Activated T-cell treated with anti-CD3 and anti-CD28 coated beads for 48 hours (primary cell): Measurements from ENCODE around the gene PNMT.

Source experiments
- DNase-seq: peaks from one replicate; pipeline ENCODE4 v3.0.0-alpha.2; 2020; ENCODE audit warnings: low read depth

Gene PNMT

DNA sequence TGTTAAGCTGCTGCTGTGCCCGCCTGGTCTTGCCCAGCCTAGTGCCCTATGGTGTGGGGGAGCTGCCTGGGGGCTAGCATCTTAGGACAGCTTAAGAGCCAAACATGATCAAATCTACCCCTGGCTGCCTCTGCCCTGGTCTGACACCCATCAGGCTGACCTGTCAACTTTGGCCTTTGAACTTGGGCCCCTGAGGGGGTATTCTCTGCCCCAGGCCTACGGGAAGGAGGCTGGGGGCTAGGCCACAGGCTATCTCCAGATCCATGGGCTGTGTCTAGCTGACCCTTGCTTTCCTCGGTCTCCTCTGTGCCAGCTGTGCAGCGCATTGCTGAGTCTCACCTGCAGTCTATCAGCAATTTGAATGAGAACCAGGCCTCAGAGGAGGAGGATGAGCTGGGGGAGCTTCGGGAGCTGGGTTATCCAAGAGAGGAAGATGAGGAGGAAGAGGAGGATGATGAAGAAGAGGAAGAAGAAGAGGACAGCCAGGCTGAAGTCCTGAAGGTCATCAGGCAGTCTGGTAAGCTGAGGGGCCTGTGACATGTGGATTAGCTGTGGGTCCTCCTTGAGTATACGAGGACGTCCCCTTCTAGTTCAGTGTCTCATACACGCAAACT lies 34.6 kb upstream of the PNMT start:
- no peak for DNase-seq

DNA sequence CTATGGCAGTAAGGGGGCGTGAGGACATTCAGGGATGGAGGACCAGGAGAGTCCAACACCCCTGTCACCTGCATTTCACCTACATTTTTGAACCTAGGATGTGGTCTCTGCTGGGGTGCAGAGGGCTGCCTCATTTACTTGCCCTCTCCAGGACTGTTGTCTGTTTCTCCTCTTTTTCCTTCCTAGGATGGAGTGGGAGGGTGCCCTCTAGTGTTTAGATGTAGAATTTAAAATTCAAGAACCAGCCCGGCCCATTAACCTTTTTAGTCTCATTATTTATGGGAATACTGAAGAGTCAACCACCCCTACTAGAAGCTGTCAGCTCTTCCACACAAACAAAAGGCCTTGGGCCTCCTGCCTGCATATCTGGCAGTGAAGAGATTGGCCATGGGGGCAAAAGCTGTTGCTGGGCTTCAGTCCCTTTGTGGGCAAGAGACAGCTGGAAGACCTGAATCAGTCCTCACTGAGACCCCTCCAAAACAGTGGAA lies 33.8 kb upstream of the PNMT start:
- no peak for DNase-seq

DNA sequence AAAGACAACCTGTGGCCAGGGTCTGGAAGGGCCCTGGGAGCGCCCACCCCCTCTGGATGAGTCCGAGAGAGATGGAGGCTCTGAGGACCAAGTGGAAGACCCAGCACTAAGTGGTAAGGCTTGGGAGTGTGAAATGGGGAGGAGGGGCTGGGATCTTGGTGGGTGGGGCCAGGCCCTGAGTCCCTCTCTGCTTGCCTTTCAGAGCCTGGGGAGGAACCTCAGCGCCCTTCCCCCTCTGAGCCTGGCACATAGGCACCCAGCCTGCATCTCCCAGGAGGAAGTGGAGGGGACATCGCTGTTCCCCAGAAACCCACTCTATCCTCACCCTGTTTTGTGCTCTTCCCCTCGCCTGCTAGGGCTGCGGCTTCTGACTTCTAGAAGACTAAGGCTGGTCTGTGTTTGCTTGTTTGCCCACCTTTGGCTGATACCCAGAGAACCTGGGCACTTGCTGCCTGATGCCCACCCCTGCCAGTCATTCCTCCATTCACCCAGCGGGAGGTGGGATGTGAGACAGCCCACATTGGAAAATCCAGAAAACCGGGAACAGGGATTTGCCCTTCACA lies 32.6 kb upstream of the PNMT start:
- no peak for DNase-seq

DNA sequence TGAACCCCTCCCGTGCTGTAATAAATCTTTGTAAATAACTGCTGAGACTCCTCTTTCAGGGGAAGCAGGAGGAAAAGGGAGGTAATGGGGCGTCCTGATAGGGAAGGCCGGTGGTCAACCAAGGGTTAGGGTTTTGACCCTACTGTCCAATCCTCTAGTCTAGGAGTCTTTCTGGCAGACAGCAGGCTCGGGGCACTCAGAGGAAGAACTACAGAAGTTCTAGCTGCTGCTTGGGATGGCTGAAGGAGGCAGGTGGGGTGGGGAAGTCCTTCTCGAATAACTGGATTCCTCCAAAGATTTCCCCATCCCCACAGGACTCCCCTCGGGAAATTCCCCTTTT lies 31.7 kb upstream of the PNMT start:
- no peak for DNase-seq

DNA sequence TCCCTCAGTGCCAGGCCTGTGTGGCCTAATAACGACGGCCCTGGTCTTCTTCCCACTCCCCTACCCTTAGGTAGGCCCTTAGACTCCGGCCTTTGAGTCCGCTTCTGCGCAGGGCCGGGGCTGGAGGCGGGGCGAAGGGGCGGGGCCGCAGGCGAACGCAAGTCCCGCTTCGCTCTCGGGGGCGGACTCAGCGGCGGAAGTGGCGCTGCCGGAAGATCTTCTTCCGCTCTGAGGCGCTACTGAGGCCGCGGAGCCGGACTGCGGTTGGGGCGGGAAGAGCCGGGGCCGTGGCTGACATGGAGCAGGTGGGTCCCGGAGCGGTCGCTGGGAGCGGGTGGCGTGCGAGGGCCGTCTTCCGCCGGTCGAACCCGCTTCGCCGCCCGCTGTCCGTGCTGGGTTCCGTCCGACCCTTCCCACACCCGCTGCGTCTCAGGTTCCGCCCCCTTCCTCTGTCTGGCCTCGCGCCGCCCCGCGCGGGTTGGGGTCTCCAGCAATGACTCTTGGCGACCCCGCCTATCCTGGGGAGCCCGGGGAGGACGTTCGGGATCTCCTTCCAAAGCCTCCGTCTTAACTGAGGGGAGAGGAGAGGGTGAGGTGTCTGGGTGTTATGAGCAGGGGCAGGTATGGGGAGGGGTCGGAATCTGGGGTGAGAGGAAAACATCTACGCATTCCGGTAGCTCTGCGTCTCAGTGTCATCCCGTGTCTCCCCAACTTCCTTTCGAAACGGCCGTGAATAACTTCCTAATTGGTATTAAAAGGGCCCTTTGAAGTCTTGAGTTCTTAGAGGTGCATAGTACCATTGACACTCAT lies 31.1 kb upstream of the PNMT start, which contains the start of gene STARD3:
TSS of gene STARD3 (plus strand) at position 218 of the 810 bp plus-strand sequence. CDS start 16,388 bp downstream, outside the sequence.
- DNase-seq: peak; percentile 92

DNA sequence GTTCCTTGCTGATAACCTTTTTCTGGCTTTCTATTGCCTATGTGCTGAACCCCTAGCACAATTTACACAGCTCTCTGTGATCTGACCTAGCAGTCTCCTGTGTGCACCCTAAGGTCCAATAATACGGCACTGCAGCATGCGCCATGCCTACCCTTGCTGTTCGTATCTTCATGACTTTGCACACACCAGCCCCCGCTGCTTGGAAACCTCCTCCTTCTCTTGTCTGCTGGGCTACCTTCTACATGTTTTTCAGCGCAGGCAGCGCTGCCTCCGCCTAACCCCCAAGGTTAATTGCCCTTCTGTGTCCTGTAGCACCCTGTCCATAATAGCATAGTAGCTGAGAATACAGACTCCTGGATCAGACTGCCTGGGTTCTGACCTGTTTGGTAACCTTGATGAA lies 29.9 kb upstream of the PNMT start:
- no peak for DNase-seq

DNA sequence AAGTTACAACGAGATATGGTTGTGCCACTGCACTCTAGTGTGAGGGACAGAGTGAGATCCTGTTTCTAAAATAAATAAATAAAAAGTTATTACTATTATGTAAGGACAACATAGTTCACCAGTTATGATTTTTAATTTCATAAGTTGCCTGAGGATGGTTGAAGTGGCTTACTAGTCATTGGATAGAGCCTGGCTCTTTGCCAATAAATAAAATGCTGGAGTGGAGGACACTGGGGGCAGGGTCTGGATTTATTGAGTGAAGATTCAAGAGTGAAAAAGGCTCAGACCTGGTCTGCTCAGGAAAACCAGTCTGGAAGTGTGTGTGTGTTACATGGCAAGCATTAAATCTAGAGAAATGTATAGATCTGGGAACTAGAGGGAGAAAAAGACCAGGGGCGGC lies 29.2 kb upstream of the PNMT start:
- no peak for DNase-seq

DNA sequence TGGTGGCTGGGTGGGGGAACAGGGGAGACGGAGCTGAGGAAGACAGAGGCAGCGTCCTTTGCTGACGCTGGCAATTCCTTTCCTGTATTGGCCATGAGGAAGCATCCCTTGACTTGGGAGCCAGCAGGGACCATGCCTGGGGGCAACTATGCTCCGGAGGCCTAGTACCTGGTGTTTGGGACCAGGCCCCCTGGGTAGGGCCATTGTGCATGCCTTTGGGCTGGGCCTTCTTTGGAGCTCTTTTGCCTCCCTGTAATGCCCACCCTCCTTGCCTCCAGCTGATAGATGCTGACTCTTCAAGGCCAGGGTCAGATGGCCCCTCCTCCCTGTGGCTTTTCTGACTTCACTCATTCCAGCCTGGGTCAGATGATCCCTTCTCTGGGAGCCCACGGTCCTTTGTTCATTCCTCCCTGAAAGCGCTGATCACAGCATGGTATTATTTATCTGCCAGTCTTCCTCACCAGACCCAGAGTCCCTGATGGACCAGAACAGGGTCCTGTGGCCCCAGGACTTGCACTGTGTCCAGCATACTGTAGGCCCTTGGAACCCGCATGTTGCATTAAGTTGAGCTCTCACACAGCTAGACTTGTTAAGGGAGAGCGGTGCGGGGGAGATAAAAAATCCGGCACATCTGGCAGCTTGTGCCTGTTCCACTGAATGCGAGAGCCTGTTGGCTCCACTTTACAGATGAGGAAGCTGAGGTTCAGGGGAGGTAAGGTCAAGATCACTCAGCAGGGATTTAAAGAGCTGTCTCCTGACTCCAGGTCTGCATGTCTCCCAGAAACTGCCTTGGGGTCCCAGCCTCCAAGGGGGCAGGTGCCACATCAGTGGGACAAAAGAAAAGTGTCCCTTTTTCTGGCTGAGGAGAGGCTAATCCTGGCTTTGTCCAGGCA lies 28.4 kb upstream of the PNMT start:
- DNase-seq: no peak

DNA sequence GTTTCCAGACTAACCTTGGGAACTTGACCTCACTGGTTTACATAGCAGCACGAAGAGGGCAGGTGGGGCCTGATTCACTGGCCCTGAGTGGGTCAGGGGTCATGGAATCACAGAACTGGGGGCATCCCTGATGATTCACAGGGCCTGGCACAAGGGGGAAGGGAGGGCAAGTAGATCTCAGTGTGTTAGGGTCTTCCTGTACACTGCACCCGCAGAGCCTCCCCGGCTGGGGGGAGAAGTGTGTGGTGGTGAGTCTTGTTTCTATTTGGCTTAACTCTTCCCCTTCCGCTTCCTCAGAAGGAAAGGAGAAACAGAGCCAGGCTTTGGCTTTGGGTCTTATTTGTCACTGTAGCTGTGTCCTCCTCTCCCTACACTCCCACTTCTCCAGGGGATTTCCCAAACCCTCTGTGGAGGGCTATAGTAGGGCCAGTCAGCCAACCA lies 27.6 kb upstream of the PNMT start:
- DNase-seq: no peak

DNA sequence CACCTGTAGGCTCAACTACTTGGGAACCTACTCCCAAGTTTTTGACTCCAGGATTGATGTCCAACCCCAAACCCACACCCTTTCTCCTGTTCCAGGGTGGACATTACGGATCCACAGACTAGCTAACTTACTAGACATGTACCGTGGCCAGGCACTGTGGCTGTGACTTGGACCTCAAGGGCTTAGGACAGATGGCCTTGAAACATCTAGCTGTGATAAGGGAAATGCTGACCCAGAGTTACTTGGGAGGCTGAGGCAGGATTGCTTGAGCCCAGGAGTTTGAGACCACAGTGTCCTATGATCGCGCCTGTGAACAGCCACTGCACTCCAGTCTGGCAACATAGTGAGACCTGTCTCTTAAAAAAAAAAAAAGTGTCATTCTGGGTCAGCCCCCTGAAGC lies 27.2 kb upstream of the PNMT start:
- DNase-seq: no peak

DNA sequence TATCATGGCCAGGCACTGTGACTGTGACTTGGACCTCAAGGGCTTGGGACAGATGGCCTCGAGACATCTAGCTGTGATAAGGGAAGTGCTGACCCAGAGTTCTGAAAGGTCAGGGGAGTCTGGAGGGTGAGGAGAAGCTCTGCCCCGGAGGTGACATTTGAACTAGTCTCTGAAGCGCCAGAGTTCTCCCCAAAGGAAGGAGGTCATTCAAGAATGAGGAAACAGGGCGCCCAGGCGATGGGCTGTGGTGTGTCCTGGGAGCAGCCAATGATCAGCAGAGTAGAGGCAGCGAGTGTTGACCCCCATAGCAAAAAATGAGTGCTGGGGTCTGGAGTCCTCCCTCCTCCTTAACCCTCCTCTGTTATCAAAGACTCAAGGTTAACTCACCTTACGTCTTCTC lies 26.4 kb upstream of the PNMT start:
- DNase-seq: no peak

DNA sequence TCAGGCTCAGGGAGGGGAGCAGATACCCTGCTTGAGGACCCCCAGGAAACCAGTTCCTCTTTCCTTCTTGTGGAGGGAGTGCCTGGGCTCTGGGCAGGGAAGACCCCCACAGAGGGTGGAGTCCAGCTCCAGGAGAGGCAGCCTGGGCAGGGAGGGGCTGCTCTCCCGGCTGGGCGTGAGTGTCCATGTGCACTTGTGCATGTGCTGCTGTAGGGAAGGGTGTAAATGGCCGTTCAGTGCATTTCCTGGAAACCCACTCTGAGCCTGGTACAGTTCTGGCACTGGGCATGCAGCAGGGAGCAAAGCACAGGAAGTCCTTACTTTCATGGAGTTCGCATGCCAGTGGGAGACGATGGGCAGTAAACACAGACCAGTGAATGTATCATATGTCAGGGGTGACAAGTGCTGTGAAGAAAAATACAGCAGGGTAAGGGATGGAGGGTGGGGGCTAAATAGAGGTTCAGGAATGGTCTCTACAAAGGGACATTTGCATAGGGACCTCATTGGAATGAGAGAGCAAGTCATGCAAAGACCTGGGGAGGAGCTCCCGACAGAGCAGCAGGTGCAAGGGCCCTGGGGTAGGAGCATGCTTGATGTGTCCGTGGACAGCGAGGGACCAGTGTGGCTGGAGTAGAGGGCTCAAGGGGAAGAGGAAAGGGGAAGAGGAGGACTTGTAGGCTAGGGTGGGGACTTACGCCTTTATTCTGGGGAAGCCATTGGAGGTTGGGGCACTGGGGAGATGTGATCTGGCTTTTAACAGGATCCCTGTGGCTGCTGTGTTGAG lies 25.8 kb upstream of the PNMT start:
- no peak for DNase-seq

DNA sequence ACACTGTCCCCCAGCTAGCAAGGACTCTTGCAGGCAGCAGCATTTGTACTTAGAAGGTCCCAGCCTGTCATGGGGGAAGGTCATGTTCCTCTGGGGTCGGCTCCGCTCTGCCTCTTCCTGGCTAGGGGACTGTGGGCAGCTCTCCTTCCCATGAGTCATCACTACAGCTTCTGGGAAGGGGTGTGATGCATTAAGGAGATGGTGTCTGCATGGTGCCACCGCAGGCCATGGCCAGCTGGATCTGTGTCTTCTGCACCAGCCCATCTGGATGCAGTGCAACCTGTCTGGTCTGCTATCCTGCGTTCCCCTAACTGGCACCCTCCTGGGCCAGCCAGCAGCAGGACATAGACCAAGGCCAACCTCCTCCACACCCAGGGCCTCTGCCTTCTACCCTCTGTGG lies 25.0 kb upstream of the PNMT start:
- DNase-seq: no peak

DNA sequence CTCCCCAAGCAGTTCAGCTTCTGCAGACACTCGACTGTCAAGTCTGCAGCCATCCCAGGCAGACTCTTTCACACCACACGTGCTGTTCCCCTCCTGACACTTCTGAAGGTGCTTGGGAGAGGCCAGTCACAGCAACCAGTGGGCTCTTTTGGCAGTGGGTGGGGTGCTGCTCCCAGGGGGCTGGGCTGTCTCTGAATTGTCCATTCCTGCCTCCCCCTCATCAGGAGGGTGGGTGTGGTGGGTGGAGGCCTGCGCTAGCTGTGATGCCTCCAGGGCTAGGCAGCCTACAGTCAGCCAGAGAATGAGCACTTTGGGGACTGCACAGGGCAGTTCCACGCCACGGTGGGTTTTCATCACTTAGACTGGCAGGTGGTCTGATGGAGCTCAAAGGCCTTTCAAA lies 21.0 kb upstream of the PNMT start:
- no peak for DNase-seq

DNA sequence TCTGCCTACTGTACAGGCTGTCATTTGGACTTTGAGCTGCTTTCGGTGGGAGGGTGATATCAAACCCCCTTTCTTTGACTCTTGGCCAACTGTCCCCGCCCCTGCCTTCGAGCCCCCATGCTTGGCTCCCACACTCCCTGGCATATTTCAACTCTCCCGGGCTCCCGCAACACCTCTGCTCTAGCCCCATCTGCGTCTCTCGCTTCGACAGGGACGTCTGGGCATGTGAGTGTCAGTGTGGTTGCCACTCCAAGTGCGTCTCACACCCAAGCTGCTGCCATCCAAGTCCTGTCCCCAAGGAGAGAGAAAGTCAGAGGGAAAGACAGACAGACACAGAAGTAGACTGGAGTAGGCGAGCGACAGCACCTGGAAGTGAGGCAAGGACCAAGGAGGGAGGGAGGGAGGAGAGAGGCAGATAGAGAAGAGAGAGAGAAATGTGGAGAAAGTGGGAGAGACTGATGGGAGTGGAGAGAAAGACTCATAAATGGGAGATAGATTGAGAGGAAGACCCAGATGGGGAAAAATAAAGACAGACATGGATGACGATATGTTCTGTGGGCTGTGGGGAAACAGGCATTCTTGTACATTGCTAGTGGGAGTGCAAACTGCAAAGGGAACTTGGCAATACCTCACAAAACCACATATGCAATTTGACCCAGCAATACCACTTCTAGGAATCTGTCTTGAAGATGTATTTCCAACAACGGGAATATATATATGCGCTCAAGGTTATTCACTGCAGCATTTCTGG lies 19.5 kb upstream of the PNMT start:
- no peak for DNase-seq

DNA sequence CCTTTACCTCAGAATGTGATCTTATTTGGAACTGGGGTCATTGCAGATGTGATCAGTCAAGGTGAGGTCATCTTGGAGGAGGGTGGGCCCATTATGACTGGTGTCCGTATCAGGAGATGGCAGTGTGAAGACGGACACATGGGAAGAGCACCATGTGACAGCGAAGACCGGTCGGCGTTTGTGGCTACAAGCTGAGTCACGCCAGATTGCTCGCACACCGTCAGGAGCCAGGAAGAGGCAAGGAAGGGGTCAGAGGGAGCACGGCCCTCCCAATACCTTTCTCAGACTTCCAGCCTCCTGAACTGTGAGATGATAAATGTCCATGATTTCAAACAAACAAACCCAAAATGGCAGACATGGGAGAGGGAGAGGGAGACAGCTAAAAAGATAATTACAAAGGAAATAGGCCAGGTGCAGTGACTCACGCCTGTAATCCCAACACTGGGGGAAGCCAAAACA lies 18.1 kb upstream of the PNMT start:
- no peak for DNase-seq

DNA sequence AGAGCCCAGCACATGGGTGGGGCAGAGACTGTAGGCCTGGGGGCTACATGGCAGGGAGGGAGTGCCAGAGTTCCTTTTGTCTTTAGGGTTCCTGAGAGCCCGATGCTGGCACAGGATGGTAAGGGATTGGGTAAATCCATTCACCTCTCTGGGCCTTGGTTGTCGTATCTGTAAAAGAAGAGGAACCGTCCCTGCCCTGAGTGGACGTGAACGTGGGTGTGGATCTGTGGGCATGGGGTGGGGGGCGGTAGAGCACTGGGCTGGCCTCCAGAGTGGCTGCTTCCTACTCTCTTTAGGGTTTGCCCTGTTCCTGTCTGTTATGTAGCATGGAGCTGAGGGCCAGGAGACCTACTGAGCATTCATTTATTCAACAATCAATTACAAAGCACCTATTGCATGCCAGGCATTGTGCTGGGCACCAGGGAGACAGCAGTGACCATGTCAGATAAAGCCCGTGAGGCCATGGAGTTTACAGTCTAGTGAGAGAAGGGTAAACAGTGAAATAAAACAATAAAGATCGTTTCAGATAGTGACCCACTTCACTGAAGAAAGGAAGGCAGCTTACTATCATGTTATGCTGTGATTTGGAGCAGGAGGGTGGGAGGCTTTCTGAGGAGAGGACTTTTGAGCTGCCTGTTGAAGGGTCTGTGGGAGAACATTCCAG lies 16.2 kb upstream of the PNMT start:
- DNase-seq: no peak

DNA sequence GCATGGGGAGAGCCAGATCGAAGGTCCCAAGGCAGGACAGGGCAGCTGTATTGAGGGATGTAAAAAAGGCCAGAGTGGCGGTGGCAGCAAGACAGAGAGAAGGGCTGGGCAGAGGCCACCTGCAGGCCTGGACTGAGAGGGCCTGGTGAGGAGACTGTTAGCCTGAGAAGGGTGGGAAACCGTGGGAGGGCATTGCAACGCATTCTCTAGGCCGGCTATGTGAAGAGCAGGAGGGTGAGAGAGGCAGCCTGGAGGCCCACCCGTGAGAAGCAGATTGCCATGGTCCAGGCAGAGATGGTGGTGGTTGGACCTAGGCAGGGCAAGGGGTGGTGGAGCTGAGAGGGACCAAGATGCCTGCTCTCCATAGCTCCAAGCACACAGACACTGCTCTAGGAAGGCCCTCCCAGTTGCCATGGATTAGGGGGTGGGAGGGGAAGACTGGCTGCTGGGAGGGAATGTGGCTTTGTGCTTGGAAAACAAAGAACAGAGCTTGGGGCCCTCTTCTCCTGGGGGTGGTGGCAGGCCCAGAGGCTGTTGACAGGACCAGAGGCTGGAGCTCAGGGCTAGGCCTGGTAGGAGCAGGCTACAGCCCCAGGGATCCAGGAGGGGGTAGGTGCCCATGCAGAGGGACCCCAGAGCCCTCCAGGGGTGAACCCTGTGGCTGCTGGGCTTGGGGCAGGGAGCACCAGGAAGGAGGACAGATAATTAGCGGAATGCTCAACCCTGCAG lies 15.5 kb upstream of the PNMT start:
- DNase-seq: no peak

DNA sequence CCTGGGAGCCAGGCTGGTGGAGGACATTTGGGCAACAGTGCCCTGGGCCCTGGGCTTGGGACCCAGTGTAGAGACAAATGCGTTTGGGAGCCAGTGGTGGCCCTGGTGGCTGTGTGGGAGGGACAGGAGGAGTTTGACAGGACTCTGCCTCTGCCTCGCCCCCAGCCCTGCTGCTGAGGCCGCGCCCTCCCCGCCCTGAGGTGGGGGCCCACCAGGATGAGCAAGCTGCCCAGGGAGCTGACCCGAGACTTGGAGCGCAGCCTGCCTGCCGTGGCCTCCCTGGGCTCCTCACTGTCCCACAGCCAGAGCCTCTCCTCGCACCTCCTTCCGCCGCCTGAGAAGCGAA lies 15.0 kb upstream of the PNMT start:
- no peak for DNase-seq
